Omental fat pad (tissue), 4 donors: ENCODE data around the gene RGS6. TPM values are rescaled to one million over a fixed set of nuclear protein-coding genes. Genes with fewer than 3 reads are reported as not detected.

Experiments used
- ATAC-seq: fragments of 150-250 bp; one replicate; pipeline ENCODE4 v1.9.1; 2016; ENCODE audit warnings: mild to moderate bottlenecking, moderate library complexity; ENCODE audit not compliant: low FRiP score
- DNase-seq: peaks from one replicate; pipeline ENCODE4 v3.0.0-alpha.2; 2019; ENCODE audit warnings: low spot score
- CTCF ChIP-seq, 3 donors: fragments of 450-650 bp; IDR thresholded peaks; one replicate each; pipeline ENCODE4 v1.5.1; 2016 to 2017; ENCODE audit warnings: antibody characterized with exemption in 3 of 3, mild to moderate bottlenecking in 3 of 3, moderate library complexity in 2 of 3
- total RNA-seq, 4 donors: library from RNA; depleted of rRNA; stranded (reverse); fragments of >200 nt; gene quantifications; one replicate each; pipeline ENCODE4 v1.1.0, GENCODE V29; 2016

Gene RGS6
- total RNA-seq, 4 donors from 2014 or later: 5.2 to 27.3 (median 6.9) TPM

GRCh38 chr14:72559669-72560255, 627.5 kb downstream of the RGS6 start:
- no peak for TF ChIP-seq CTCF (IDR thresholded peaks at IDR 0.05)
- ATAC-seq (no peak), DNase-seq (no peak)

GRCh38 chr14:72560331-72560730, 628.1 kb downstream of the RGS6 start:
- DNase-seq: no peak
- no peak for ATAC-seq

GRCh38 chr14:72560889-72561493, 628.8 kb downstream of the RGS6 start:
- DNase-seq (no peak), ATAC-seq (no peak)
- no peak for TF ChIP-seq CTCF (IDR thresholded peaks at IDR 0.05)

More at GRCh38 chr14:72560331-72560730, 628.1 kb downstream of the RGS6 start:
- TF ChIP-seq CTCF (IDR thresholded peaks at IDR 0.05): no peak

- ATAC-seq: no peak
- no peak for TF ChIP-seq CTCF (IDR thresholded peaks at IDR 0.05)
- no peak for DNase-seq
These were observed 630.1 kb downstream of the RGS6 start for GRCh38 chr14:72562300-72562699.

GRCh38 chr14:72563676-72564075, 631.4 kb downstream of the RGS6 start:
- ATAC-seq (no peak), DNase-seq (no peak)
- no peak for TF ChIP-seq CTCF (IDR thresholded peaks at IDR 0.05)

- no peak for TF ChIP-seq CTCF (IDR thresholded peaks at IDR 0.05)
- ATAC-seq (no peak), DNase-seq (no peak)
These were observed 632.9 kb downstream of the RGS6 start for GRCh38 chr14:72565149-72565559.

- DNase-seq (no peak), ATAC-seq (no peak)
- TF ChIP-seq CTCF (IDR thresholded peaks at IDR 0.05): no peak
These were observed 633.7 kb downstream of the RGS6 start for GRCh38 chr14:72565917-72566316.
